ENCODE data around the gene SYCP1. TPM values are rescaled to one million over a fixed set of nuclear protein-coding genes. Genes with fewer than 3 reads are reported as not detected.
"Not testable (repeated sequence)": the region's sequence is repeated elsewhere in the genome, so short reads cannot be mapped to it uniquely, and the experiment has no call there.

SYCP1 gene
- total and polyA plus RNA-seq, 8 donors = not detected

GRCh38 chr1:114997510-114998289 is 143.0 kb downstream of the SYCP1 start:
- no peaks in the 10 kb centered on the region for H3K4me1 ChIP-seq
- no peaks in the 10 kb centered on the region for H3K27me3 ChIP-seq
- no peaks in the 10 kb centered on the region for H3K36me3 ChIP-seq
- ATAC-seq = no peak
- no peak overlapping the region for H3K4me3 ChIP-seq
- no peaks in the 10 kb centered on the region for H3K9me3 ChIP-seq
- DNase-seq = no peak
- H3K27ac ChIP-seq = no peak overlapping the region
- intact Hi-C loops (cut with DNase I) = no loop called here
- no peak for FAIRE-seq
- TF ChIP-seq, protein P1, sequence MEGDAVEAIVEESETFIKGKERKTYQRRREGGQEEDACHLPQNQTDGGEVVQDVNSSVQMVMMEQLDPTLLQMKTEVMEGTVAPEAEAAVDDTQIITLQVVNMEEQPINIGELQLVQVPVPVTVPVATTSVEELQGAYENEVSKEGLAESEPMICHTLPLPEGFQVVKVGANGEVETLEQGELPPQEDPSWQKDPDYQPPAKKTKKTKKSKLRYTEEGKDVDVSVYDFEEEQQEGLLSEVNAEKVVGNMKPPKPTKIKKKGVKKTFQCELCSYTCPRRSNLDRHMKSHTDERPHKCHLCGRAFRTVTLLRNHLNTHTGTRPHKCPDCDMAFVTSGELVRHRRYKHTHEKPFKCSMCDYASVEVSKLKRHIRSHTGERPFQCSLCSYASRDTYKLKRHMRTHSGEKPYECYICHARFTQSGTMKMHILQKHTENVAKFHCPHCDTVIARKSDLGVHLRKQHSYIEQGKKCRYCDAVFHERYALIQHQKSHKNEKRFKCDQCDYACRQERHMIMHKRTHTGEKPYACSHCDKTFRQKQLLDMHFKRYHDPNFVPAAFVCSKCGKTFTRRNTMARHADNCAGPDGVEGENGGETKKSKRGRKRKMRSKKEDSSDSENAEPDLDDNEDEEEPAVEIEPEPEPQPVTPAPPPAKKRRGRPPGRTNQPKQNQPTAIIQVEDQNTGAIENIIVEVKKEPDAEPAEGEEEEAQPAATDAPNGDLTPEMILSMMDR (IDR thresholded peaks at IDR 0.05) = no peak

- Histone ChIP-seq H3K27me3 (no peaks in the 10 kb centered on the region), H3K4me1 (no peaks in the 10 kb centered on the region), H3K9me3 (no peaks in the 10 kb centered on the region), H3K36me3 (no peaks in the 10 kb centered on the region), H3K27ac (no peak overlapping the region), H3K4me3 (no peak overlapping the region)
- FAIRE-seq = no peak
- TF ChIP-seq, protein P1 (IDR thresholded peaks at IDR 0.05) = no peak
- WGBS, 2 donors = 79 to 84% methylated on average over 2 of the region's 2 CpGs
- intact Hi-C loops (cut with DNase I) = no loop called here
- no peak for DNase-seq
- no peak for ATAC-seq
These were observed 151.5 kb downstream of the SYCP1 start for GRCh38 chr1:115006191-115006590.

DNA sequence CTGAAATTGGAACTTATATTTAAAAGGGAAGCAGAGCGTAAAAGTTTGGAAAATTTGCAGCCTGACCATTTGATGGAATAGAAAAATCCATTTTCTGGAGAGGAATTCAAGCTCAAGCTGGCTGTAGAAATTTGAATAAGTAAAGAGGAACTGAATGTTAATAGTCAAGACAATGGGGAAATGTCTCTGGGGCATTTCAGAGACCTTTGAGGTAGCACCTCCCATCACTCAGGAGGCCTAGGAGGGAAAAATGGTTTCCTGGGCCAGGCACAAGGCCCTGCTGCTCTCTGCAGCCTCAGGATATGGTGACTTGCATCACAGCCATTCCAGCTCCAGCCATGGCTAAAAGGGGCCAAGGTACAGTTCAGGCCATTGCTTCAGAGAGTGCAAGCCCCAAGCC is 157.3 kb downstream of the SYCP1 start:
- TF ChIP-seq, protein P1 (IDR thresholded peaks at IDR 0.05) = no peak
- intact Hi-C loops (cut with DNase I) = no loop called here
- Histone ChIP-seq H3K4me3 (no peak overlapping the region), H3K4me1 (no peaks in the 10 kb centered on the region), H3K27me3 (no peaks in the 10 kb centered on the region), H3K36me3 (no peaks in the 10 kb centered on the region), H3K9me3 (no peaks in the 10 kb centered on the region), H3K27ac (no peak overlapping the region)
- 90 to 93% methylated on average over 1 of the region's 1 CpG for WGBS, 2 donors
- DNase-seq = no peak
- no peak for ATAC-seq
- no peak for FAIRE-seq

GRCh38 chr1:115012434-115012833 is 157.8 kb downstream of the SYCP1 start:
- Histone ChIP-seq H3K27ac (no peak overlapping the region), H3K4me1 (no peaks in the 10 kb centered on the region), H3K36me3 (no peaks in the 10 kb centered on the region), H3K4me3 (no peak overlapping the region), H3K9me3 (no peaks in the 10 kb centered on the region), H3K27me3 (no peaks in the 10 kb centered on the region)
- TF ChIP-seq, protein P1 (IDR thresholded peaks at IDR 0.05) = no peak
- WGBS, 2 donors = 35 to 40% methylated on average over 1 of the region's 1 CpG
- DNase-seq (no peak), FAIRE-seq (no peak), ATAC-seq (no peak)
- intact Hi-C loops (cut with DNase I) = no loop called here

DNA sequence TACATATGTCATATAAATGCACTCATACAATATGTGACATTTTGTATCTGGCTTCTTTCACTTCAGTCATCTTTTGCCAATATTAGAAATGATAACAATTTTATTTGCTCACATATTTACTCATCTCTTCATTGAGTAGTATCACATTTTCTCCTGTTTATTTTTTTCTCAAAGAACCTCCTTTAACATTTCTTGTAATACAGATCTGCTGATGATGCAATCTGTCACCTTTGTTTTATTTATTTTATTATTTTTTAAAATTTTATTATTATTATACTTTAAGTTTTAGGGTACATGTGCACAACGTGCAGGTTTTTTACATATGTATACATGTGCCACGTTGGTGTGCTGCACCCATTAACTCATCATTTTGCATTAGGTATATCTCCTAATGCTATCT is 159.1 kb downstream of the SYCP1 start:
- H3K4me3 ChIP-seq = no peak overlapping the region
- WGBS, 2 donors = 54 to 69% methylated on average over 2 of the region's 2 CpGs
- no peaks in the 10 kb centered on the region for H3K4me1 ChIP-seq
- H3K36me3 ChIP-seq = no peaks in the 10 kb centered on the region
- no peaks in the 10 kb centered on the region for H3K9me3 ChIP-seq
- DNase-seq = no peak
- H3K27me3 ChIP-seq = no peaks in the 10 kb centered on the region
- no peak overlapping the region for H3K27ac ChIP-seq
- FAIRE-seq = no peak
- TF ChIP-seq, protein P1 (IDR thresholded peaks at IDR 0.05) = no peak
- intact Hi-C loops (cut with DNase I) = no loop called here
- ATAC-seq = no peak

GRCh38 chr1:115019549-115019948 is 164.9 kb downstream of the SYCP1 start:
- H3K27me3 ChIP-seq; intact Hi-C loops (cut with DNase I); DNase-seq; FAIRE-seq; H3K27ac ChIP-seq; H3K36me3 ChIP-seq; H3K4me3 ChIP-seq; H3K9me3 ChIP-seq; H3K4me1 ChIP-seq; ATAC-seq: not testable (repeated sequence)
- 67 to 83% methylated on average over 9 of the region's 9 CpGs for WGBS, 2 donors
